ENCODE measurements around the gene BPHL. TPM values are rescaled to one million over a fixed set of nuclear protein-coding genes. Genes with fewer than 3 reads are reported as not detected.

Gene BPHL
- total RNA-seq, 1 experiment from 2014 or later: 36.3 TPM

- BruUV-seq (replicated peaks): no TSS peak
Measured at GRCh38 chr6:3190779-3191178, 72.3 kb downstream of the BPHL start.

GRCh38 chr6:3193102-3193849 is 74.8 kb downstream of the BPHL start:
- CTCF ChIA-PET: no interaction called here
- H3K9me3 ChIP-seq (ENCODE audit: control insufficient read depth, insufficient read depth, low read depth, low read length): no peaks in the 10 kb centered on the region
- ATAC-seq (no peak), DNase-seq (ENCODE audit: low read depth, low spot score) (no peak)
- no peak overlapping the region for H3K4me3 ChIP-seq (ENCODE audit: low read depth in 2 of 2, low read length in 2 of 2)
- H3K36me3 ChIP-seq (ENCODE audit: control insufficient read depth, insufficient read depth, low read length): no peaks in the 10 kb centered on the region
- BruUV-seq (replicated peaks): no TSS peak
- POLR2A ChIA-PET: no interaction called here
- in situ Hi-C loops (cut with HindIII; ENCODE audit: low pct_unique_long_range_greater_than_20kb, low sequenced_read_pairs) (no loop called here), intact Hi-C loops (cut with micrococcal nuclease; ENCODE audit: unreplicated experiment) (no loop called here)
- TF ChIP-seq POLR2AphosphoS5 (IDR thresholded peaks at IDR 0.05; ENCODE audit: low read depth, low read length): no peak
- TF ChIP-seq REST (IDR thresholded peaks at IDR 0.05; ENCODE audit: insufficient read depth in 1 of 2, low read depth in 2 of 2, low read length in 1 of 2): no peak
- H3K4me1 ChIP-seq (ENCODE audit: control insufficient read depth, insufficient read depth, low read length): no peaks in the 10 kb centered on the region
- no peak overlapping the region for H3K27ac ChIP-seq (ENCODE audit: low read length)
- no peaks in the 10 kb centered on the region for H3K27me3 ChIP-seq (ENCODE audit: control insufficient read depth, insufficient read depth, low read length)

More at GRCh38 chr6:3190779-3191178, 72.3 kb downstream of the BPHL start:
- H3K9me3 ChIP-seq (ENCODE audit: control insufficient read depth, insufficient read depth, low read depth, low read length): no peaks in the 10 kb centered on the region
- DNase-seq (ENCODE audit: low read depth, low spot score): no peak
- intact Hi-C loops (cut with micrococcal nuclease; ENCODE audit: unreplicated experiment): no loop called here
- ChIA-PET POLR2A (no interaction called here), CTCF (no interaction called here)
- TF ChIP-seq TCF7L2 (IDR thresholded peaks at IDR 0.05; ENCODE audit: low read depth, low read length): no peak
- no peak for TF ChIP-seq SIN3A (IDR thresholded peaks at IDR 0.05; ENCODE audit: borderline replicate concordance, insufficient read depth, low read depth, low read length)
- TF ChIP-seq CTCF (IDR thresholded peaks at IDR 0.05): no peak
- no peak for TF ChIP-seq POLR2AphosphoS5 (IDR thresholded peaks at IDR 0.05; ENCODE audit: low read depth, low read length)
- no peak for TF ChIP-seq REST (IDR thresholded peaks at IDR 0.05; ENCODE audit: insufficient read depth in 1 of 2, low read depth in 2 of 2, low read length in 1 of 2)
- no peaks in the 10 kb centered on the region for H3K4me1 ChIP-seq (ENCODE audit: control insufficient read depth, insufficient read depth, low read length)
- in situ Hi-C loops (cut with HindIII; ENCODE audit: low pct_unique_long_range_greater_than_20kb, low sequenced_read_pairs): no loop called here
- no peak overlapping the region for H3K4me3 ChIP-seq (ENCODE audit: low read depth in 2 of 2, low read length in 2 of 2)
- ATAC-seq: no peak
- H3K27me3 ChIP-seq (ENCODE audit: control insufficient read depth, insufficient read depth, low read length): no peaks in the 10 kb centered on the region; the same call in 1 of the 2 replicates
- H3K27ac ChIP-seq (ENCODE audit: low read length): no peak overlapping the region
- H3K36me3 ChIP-seq (ENCODE audit: control insufficient read depth, insufficient read depth, low read length): no peaks in the 10 kb centered on the region

All from Panc1 (cell line).